Activated B cell treated with CpG ODN at 0.5 μM for 24 hours (primary cell): Measurements from ENCODE around the gene IL10RA. TPM values are rescaled to one million over a fixed set of nuclear protein-coding genes. Genes with fewer than 3 reads are reported as not detected.

Experiments
- ATAC-seq: fragments of 200-7000 bp; cut with Tn5 transposase; one replicate; pipeline ENCODE4 v1.10.0; 2021; ENCODE audit warnings: low read depth, mild to moderate bottlenecking, moderate library complexity
- CTCF ChIA-PET: fragments of 350-600 bp; sonication (Branson Sonifier 250); formaldehyde crosslinking; loops from one replicate; lab custom pipeline; 2021; ENCODE audit warnings: antibody characterized with exemption; lab: Charles Lee
- POLR2A ChIA-PET: fragments of 350-600 bp; sonication (Branson Sonifier 250); formaldehyde crosslinking; loops from one replicate; lab custom pipeline; 2021; ENCODE audit warnings: antibody characterized with exemption; lab: Charles Lee
- DNase-seq: peaks from one replicate; pipeline ENCODE4 v3.0.0; 2022
- H3K27ac Mint-ChIP-seq: one replicate; pipeline ENCODE4 v1.8.0; 2020; ENCODE audit warnings: mixed read lengths
- H3K27me3 Mint-ChIP-seq: one replicate; pipeline ENCODE4 v1.8.0; 2021; ENCODE audit warnings: mixed read lengths
- H3K36me3 Mint-ChIP-seq: one replicate; pipeline ENCODE4 v1.8.0; 2021; ENCODE audit warnings: low read depth, mixed read lengths
- H3K4me1 Mint-ChIP-seq: one replicate; pipeline ENCODE4 v1.8.0; 2021; ENCODE audit warnings: mixed read lengths
- H3K4me3 Mint-ChIP-seq: one replicate; pipeline ENCODE4 v1.8.0; 2020; ENCODE audit warnings: mild to moderate bottlenecking, mixed read lengths
- H3K9me3 Mint-ChIP-seq: one replicate; pipeline ENCODE4 v1.8.0; 2020; ENCODE audit warnings: mixed read lengths
- intact Hi-C: fragments of 100-400 bp; cut with micrococcal nuclease; formaldehyde crosslinking; loops from one replicate; pipeline ENCODE4 v1.15.1; 2024
- total RNA-seq: library from RNA; stranded (reverse); gene quantifications from 2 replicates; pipeline ENCODE4 v1.2.3, GENCODE V29; 2022
- TF ChIP-seq, protein P1 (sequence below): fragments of 200-600 bp; IDR thresholded peaks from one replicate; pipeline ENCODE4 v1.8.0; 2022; ENCODE audit warnings: antibody characterized with exemption, mild to moderate bottlenecking

The IL10RA gene
- total RNA-seq, 1 donor from 2014 or later, result 350 TPM

DNA sequence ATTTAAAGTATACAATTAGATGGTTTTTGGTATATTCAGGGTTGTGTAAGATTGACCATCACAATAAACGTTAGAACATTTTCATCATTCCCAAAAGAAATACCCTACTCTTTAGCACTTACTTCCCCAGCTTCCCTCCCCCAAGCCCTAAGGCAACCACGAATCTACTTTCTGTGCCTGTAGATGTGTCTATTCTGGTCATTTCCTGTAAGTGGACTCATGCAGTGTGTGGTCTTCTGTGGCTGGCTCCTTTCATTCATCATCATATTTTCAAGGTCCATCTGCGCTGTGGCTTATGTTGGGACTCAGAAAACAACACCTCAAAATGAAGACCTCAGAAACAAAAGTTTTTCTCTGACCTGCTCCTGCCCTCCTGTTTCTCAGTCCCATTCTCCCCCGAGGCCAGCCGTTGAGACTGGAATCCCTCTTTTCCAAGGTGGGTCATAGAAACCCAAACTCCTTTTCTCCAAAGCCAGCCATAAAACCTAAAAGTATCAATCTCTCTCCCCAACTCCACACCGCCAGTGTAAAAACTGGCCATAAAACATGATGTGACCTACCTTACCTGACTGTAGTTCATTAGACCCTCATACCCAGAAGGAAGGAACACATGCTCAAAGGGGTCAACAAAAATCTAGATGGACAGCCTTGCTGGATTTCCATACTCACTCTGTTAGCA is 44.1 kb upstream of the IL10RA start:
- no peak for ATAC-seq
- H3K9me3 Mint-ChIP-seq, result no peaks in the 10 kb centered on the region
- intact Hi-C loops, result no loop called here
- no peak overlapping the region for H3K4me3 Mint-ChIP-seq
- no peaks in the 10 kb centered on the region for H3K36me3 Mint-ChIP-seq
- H3K27ac Mint-ChIP-seq, result no peak overlapping the region
- peaks cover 21% of the 10 kb centered on the region for H3K4me1 Mint-ChIP-seq
- ChIA-PET CTCF (interaction anchor here (0.7 to 2.2 kb wide), 3 partner anchors 97 to 134 kb away, joined by 3 to 8 read pairs (median 3); no protein-coding TSS in a partner anchor), POLR2A (no interaction called here)
- TF ChIP-seq, protein P1, sequence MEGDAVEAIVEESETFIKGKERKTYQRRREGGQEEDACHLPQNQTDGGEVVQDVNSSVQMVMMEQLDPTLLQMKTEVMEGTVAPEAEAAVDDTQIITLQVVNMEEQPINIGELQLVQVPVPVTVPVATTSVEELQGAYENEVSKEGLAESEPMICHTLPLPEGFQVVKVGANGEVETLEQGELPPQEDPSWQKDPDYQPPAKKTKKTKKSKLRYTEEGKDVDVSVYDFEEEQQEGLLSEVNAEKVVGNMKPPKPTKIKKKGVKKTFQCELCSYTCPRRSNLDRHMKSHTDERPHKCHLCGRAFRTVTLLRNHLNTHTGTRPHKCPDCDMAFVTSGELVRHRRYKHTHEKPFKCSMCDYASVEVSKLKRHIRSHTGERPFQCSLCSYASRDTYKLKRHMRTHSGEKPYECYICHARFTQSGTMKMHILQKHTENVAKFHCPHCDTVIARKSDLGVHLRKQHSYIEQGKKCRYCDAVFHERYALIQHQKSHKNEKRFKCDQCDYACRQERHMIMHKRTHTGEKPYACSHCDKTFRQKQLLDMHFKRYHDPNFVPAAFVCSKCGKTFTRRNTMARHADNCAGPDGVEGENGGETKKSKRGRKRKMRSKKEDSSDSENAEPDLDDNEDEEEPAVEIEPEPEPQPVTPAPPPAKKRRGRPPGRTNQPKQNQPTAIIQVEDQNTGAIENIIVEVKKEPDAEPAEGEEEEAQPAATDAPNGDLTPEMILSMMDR, result no peak
- H3K27me3 Mint-ChIP-seq, result peaks cover 2% of the 10 kb centered on the region
- DNase-seq, result no peak

DNA sequence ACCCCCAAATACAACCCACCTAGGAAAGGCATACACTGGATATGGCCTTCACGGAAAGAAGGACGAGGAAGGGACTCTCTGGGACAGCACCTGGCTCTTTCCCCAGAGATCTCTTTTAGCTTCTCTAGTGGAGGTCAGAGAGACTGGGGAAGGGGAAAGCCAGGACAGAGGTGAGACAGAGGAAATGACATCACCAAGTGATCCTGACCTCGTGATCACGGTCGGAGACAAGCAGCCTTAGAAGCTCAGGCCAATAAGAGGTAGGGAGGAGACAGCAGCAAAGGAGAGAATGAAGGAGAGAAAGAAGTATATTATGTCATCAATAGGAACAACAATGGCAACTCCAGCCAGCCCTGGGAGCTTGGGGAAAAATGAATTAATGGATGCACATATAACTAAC is 41.6 kb upstream of the IL10RA start:
- DNase-seq (no peak), ATAC-seq (no peak)
- H3K4me3 Mint-ChIP-seq, result no peak overlapping the region
- intact Hi-C loops, result no loop called here
- H3K36me3 Mint-ChIP-seq, result no peaks in the 10 kb centered on the region
- POLR2A ChIA-PET, result interaction anchor here (0.6 to 13.3 kb wide), 2 partner anchors 22 to 48 kb away, joined by 3 to 930 read pairs; partner anchors contain the start of gene IL10RA
- H3K4me1 Mint-ChIP-seq, result peaks cover 36% of the 10 kb centered on the region
- no peaks in the 10 kb centered on the region for H3K9me3 Mint-ChIP-seq
- CTCF ChIA-PET, result interaction anchor here (0.8 to 12.7 kb wide), 12 partner anchors 8 to 227 kb away, joined by 3 to 294 read pairs (median 8); partner anchors contain the start of gene FXYD2
- peaks cover 2% of the 10 kb centered on the region for H3K27me3 Mint-ChIP-seq
- TF ChIP-seq, protein P1, result no peak
- H3K27ac Mint-ChIP-seq, result peak overlapping the region; percentile 42

DNA sequence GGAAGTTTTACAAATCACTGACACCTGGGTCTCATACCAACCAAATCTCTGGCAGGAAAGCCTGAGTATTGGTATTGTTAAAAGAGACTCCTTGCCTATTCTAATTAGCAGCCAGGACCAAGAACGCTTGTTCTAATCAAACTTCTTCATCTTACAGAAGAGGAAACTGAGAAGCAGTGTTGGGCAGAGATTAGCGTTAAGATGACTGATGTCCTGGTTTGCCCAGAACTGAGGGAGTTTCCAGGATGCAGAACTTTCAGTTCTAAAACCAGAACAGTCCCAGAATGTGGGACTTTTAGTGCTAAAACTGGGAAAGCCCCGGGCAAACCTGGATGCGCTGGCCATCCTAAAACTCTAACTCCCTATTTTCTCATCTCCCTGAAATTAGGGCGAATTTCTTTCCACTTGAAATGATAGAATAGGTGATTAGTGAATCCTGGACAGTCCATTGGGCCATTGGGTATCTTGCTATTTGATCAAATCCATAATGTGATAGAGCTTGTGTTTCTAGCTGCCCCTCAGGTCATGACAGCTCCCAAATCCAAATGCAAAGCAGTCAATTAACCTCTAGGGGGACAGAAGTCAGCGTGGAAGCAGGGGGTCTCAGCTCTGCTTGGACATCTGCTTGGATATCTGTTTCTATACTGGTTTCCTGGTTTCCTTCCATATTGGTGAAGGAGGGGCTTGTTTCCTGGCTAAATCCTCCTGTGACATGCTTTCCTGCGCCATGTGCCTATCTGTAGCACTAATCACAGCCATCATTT is 41.0 kb upstream of the IL10RA start:
- ATAC-seq, result no peak
- intact Hi-C loops, result loop anchor here (5.0 kb wide), 1 partner anchor 713 kb away; the partner anchor contains the start of genes PCSK7 and RNF214
- no peak overlapping the region for H3K27ac Mint-ChIP-seq

DNA sequence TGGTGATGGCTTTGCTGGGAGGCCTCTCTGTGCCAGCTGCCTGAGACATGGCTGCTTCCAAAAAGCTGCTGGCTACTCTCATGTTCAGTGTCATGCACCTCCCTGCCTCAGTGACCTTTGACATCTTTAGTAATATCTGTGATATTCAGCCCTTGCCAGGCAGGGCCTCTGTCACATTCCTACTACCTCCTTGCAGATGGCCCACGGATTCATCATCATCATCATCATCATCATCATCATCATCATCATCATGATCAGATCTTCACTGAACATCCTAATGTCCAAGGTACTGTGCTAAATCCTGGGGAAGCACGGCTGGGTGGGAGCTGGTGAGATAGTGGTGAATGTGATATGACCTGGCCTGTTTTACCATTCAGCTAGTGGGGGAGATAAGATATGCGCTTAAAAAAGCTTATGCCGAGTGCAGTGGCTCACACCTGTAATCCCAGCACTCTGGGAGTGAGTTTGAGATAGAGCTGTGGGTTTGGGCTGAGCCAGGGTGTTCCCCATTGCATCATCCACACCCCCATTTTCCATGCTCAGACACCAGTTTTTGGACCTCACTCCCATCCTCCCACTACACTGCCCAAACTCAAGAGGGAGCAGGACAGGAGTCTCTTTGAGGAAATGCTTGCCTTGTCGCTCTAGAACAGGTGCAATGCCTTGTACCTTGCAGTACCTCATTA is 39.9 kb upstream of the IL10RA start:
- DNase-seq (no peak), ATAC-seq (no peak)
- TF ChIP-seq, protein P1, result no peak
- H3K4me1 Mint-ChIP-seq, result peaks cover 53% of the 10 kb centered on the region
- peaks cover 2% of the 10 kb centered on the region for H3K27me3 Mint-ChIP-seq
- H3K9me3 Mint-ChIP-seq, result no peaks in the 10 kb centered on the region
- POLR2A ChIA-PET, result interaction anchor here (0.7 to 13.3 kb wide), 15 partner anchors 27 to 138 kb away, joined by 3 to 930 read pairs (median 5); partner anchors contain the start of gene IL10RA
- CTCF ChIA-PET, result interaction anchor here (0.6 to 12.7 kb wide), 55 partner anchors 9 to 715 kb away, joined by 3 to 294 read pairs (median 6); partner anchors contain the start of genes FXYD2, FXYD6, IL10RA and PCSK7
- H3K27ac Mint-ChIP-seq, result peak overlapping the region; percentile 62
- intact Hi-C loops, result loop anchor here (2.0 to 5.0 kb wide), 2 partner anchors 45 to 714 kb away; partner anchors contain the start of genes PCSK7 and RNF214
- H3K36me3 Mint-ChIP-seq, result no peaks in the 10 kb centered on the region
- no peak overlapping the region for H3K4me3 Mint-ChIP-seq

More for the DNA sequence above, 41.0 kb upstream of the IL10RA start:
- TF ChIP-seq, protein P1, result no peak
- no peaks in the 10 kb centered on the region for H3K36me3 Mint-ChIP-seq
- peaks cover 42% of the 10 kb centered on the region for H3K4me1 Mint-ChIP-seq
- peaks cover 2% of the 10 kb centered on the region for H3K27me3 Mint-ChIP-seq
- no peak for DNase-seq
- CTCF ChIA-PET, result interaction anchor here (0.7 to 12.7 kb wide), 20 partner anchors 8 to 714 kb away, joined by 3 to 294 read pairs (median 4); partner anchors contain the start of genes FXYD2, FXYD6 and PCSK7
- H3K4me3 Mint-ChIP-seq, result no peak overlapping the region
- POLR2A ChIA-PET, result interaction anchor here (0.6 to 13.3 kb wide), 4 partner anchors 21 to 130 kb away, joined by 3 to 930 read pairs (median 7); partner anchors contain the start of gene IL10RA
- no peaks in the 10 kb centered on the region for H3K9me3 Mint-ChIP-seq
